CD4-positive, alpha-beta memory T cell (primary cell): ENCODE data around the gene PCDH15. TPM values are rescaled to one million over a fixed set of nuclear protein-coding genes. Genes with fewer than 3 reads are reported as not detected.

Experiments used
- CTCF ChIA-PET: fragments of 350-600 bp; sonication (Branson Sonifier 250); formaldehyde crosslinking; loops from one replicate; lab custom pipeline; 2021; ENCODE audit warnings: inconsistent platforms; ENCODE audit not compliant: partially characterized antibody; lab: Charles Lee
- POLR2A ChIA-PET: fragments of 350-600 bp; sonication (Branson Sonifier 250); formaldehyde crosslinking; loops from one replicate; lab custom pipeline; 2021; ENCODE audit not compliant: partially characterized antibody; lab: Charles Lee
- DNase-seq, 5 donors: peaks; one replicate each; pipeline versions ENCODE4 v3.0.0 to v3.0.0-alpha.2; 2020 to 2022; ENCODE audit warnings: mixed read lengths in 1 of 5
- H3K27ac ChIP-seq: one replicate; pipeline ENCODE4 v1.7.0; 2013; ENCODE audit warnings: low read depth, low read length
- H3K27me3 ChIP-seq: 2 replicates; pipeline ENCODE4 v1.7.0; 2013; ENCODE audit warnings: mild to moderate bottlenecking, low read length, moderate library complexity; ENCODE audit not compliant: insufficient read depth
- H3K36me3 ChIP-seq: 2 replicates; pipeline ENCODE4 v1.7.0; 2013; ENCODE audit warnings: mild to moderate bottlenecking, low read length, moderate library complexity; ENCODE audit not compliant: insufficient read depth
- H3K4me1 ChIP-seq: 2 replicates; pipeline ENCODE4 v1.7.0; 2013; ENCODE audit warnings: mild to moderate bottlenecking, low read length, moderate library complexity; ENCODE audit not compliant: insufficient read depth
- H3K4me3 ChIP-seq, 2 donors: one replicate each; pipeline ENCODE4 v1.7.0; 2013; ENCODE audit warnings: low read length in 2 of 2, mild to moderate bottlenecking in 1 of 2
- H3K9me3 ChIP-seq, 2 donors: one replicate each; pipeline ENCODE4 v1.7.0; 2013; ENCODE audit warnings: low read length in 2 of 2, control low read depth in 1 of 2; ENCODE audit not compliant: control insufficient read depth in 1 of 2
- H3K27ac Mint-ChIP-seq, 7 donors: one replicate each; pipeline ENCODE4 v1.8.0; 2020 to 2021; ENCODE audit warnings: mixed read lengths in 7 of 7, mild to moderate bottlenecking in 6 of 7, inconsistent platforms in 3 of 7, moderate library complexity in 3 of 7
- H3K27me3 Mint-ChIP-seq, 2 donors: one replicate each; pipeline ENCODE4 v1.8.0; 2020 to 2021; ENCODE audit warnings: mixed read lengths in 2 of 2
- H3K36me3 Mint-ChIP-seq, 2 donors: one replicate each; pipeline ENCODE4 v1.8.0; 2020 to 2021; ENCODE audit warnings: mixed read lengths in 2 of 2, inconsistent platforms in 1 of 2, mild to moderate bottlenecking in 1 of 2
- H3K4me1 Mint-ChIP-seq, 4 donors: one replicate each; pipeline ENCODE4 v1.8.0; 2020 to 2021; ENCODE audit warnings: mixed read lengths in 4 of 4, mild to moderate bottlenecking in 1 of 4
- H3K4me3 Mint-ChIP-seq, 8 donors: one replicate each; pipeline ENCODE4 v1.8.0; 2020 to 2021; ENCODE audit warnings: mixed read lengths in 8 of 8, mild to moderate bottlenecking in 7 of 8, moderate library complexity in 6 of 8, inconsistent platforms in 3 of 8
- H3K9me3 Mint-ChIP-seq, 8 donors: one replicate each; pipeline ENCODE4 v1.8.0; 2020 to 2021; ENCODE audit warnings: mixed read lengths in 8 of 8, mild to moderate bottlenecking in 5 of 8, inconsistent platforms in 3 of 8, moderate library complexity in 1 of 8
- intact Hi-C: fragments of 100-400 bp; cut with micrococcal nuclease; formaldehyde crosslinking; loops from one replicate; pipeline ENCODE4 v1.15.1; 2023
- microRNA-seq: library from miRNA; unstranded; fragments of <30 nt; microRNA quantifications from one replicate; pipeline ENCODE4 v1.2.0, GENCODE V29; 2021; ENCODE audit warnings: borderline replicate concordance, borderline number of aligned reads, borderline microRNAs expressed, mixed read lengths
- polyA plus RNA-seq, 2 donors: library from polyadenylated mRNA; unstranded; fragments of 300-500 nt; fragmentation: Illumina TruSeq; gene quantifications; one replicate each; pipeline ENCODE4 v1.2.3, GENCODE V29; 2021
- total RNA-seq, 2 experiments: library from RNA; stranded (reverse); gene quantifications; one replicate each; pipeline ENCODE4 v1.2.3, GENCODE V29; 2021

Gene PCDH15
- total and polyA plus RNA-seq, 4 experiments from 2014 or later = not detected

GRCh38 chr10:53786236-53786900 lies 1014.7 kb downstream of the PCDH15 start:
- ChIA-PET POLR2A (no interaction called here), CTCF (no interaction called here)
- no peak overlapping the region for H3K27ac Mint-ChIP-seq
- Histone ChIP-seq H3K9me3 (peaks cover 0 to 7% of the 10 kb centered on the region in 2 donors), H3K4me1 (no peaks in the 10 kb centered on the region), H3K4me3 (no peak overlapping the region), H3K36me3 (no peaks in the 10 kb centered on the region), H3K27me3 (no peaks in the 10 kb centered on the region), H3K27ac (no peak overlapping the region)
- no peak overlapping the region for H3K4me3 Mint-ChIP-seq
- no peaks in the 10 kb centered on the region for H3K36me3 Mint-ChIP-seq
- H3K4me1 Mint-ChIP-seq = no peaks in the 10 kb centered on the region
- intact Hi-C loops = no loop called here
- H3K9me3 Mint-ChIP-seq = peaks cover 2 to 29% (median 15%) of the 10 kb centered on the region in 8 donors
- DNase-seq = no peak
- H3K27me3 Mint-ChIP-seq = no peaks in the 10 kb centered on the region

DNA sequence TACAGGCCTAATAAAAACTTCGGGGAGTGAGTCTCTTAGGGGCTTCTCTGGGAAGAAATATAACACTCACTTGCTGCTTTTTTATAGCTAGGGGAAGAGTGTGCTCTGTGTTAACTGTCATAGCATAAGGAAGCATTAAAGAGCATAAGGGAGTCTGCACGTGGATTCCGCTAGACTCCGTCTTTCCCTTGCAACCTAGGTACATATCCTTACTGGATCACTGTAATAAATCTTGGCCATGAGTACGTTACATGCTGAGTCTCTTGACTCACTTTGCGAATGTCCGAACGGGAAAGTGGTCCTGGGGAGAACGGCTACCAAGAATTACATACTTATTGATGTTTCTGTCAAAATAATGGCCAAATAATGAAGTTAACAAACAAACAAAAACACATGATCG lies 1029.3 kb downstream of the PCDH15 start:
- no peaks in the 10 kb centered on the region for H3K27me3 Mint-ChIP-seq
- POLR2A ChIA-PET = no interaction called here
- H3K36me3 ChIP-seq = no peaks in the 10 kb centered on the region
- CTCF ChIA-PET = no interaction called here
- intact Hi-C loops = no loop called here
- no peaks in the 10 kb centered on the region for H3K4me1 Mint-ChIP-seq
- H3K36me3 Mint-ChIP-seq = no peaks in the 10 kb centered on the region
- no peak overlapping the region for H3K4me3 ChIP-seq
- no peaks in the 10 kb centered on the region for H3K4me1 ChIP-seq
- no peak overlapping the region for H3K4me3 Mint-ChIP-seq
- no peak overlapping the region for H3K27ac Mint-ChIP-seq
- no peaks in the 10 kb centered on the region for H3K27me3 ChIP-seq
- H3K27ac ChIP-seq = no peak overlapping the region
- H3K9me3 ChIP-seq = no peaks in the 10 kb centered on the region
- H3K9me3 Mint-ChIP-seq = peaks cover 0 to 18% (median 11%) of the 10 kb centered on the region in 8 donors
- no peak for DNase-seq

DNA sequence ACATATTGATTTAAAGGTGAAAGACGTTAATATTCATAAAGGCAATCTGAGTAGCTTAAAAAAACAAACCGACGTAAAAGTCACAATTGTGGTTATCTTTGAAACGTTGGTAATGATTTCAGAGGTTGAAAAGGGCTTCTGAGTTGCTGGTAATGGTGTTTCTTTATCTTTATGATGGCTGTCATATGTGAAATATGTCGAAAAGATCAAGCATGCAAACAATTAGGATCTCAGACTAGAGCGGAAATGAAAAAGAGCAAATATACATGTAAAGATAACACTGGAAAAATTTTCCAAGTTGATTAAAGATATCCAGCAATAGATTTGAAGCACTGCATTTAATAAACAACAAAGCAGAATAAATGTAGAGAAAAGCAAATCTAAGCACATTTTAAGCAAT lies 1030.1 kb downstream of the PCDH15 start:
- no peak overlapping the region for H3K27ac ChIP-seq
- intact Hi-C loops = no loop called here
- Mint-ChIP-seq H3K27ac (no peak overlapping the region), H3K4me1 (no peaks in the 10 kb centered on the region), H3K36me3 (no peaks in the 10 kb centered on the region), H3K9me3 (peaks cover 0 to 22% (median 12%) of the 10 kb centered on the region in 8 donors), H3K4me3 (no peak overlapping the region), H3K27me3 (no peaks in the 10 kb centered on the region)
- ChIA-PET POLR2A (no interaction called here), CTCF (no interaction called here)
- no peak overlapping the region for H3K4me3 ChIP-seq
- no peaks in the 10 kb centered on the region for H3K4me1 ChIP-seq
- H3K9me3 ChIP-seq = no peaks in the 10 kb centered on the region
- DNase-seq = no peak
- no peaks in the 10 kb centered on the region for H3K27me3 ChIP-seq
- H3K36me3 ChIP-seq = no peaks in the 10 kb centered on the region

DNA sequence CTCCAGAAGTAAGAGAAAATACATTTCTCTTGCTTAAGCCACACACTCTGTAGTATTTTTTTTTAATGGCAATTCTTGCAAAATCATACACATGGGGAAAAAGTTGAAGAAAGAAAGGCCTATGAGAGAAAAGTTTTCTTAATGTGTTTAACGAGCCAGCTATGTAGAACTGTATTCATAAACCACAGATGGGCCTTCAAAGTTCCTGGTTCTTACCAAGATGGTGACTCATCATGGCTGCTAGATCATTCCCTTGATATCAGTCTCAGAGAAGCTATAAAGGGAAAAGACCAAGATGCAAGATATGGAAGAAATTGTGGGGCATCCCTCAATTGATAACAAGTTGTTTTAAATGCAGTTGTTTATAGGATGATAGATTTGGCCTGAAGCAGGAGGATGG lies 1035.7 kb downstream of the PCDH15 start:
- Histone ChIP-seq H3K36me3 (no peaks in the 10 kb centered on the region), H3K27ac (no peak overlapping the region), H3K4me3 (no peak overlapping the region), H3K4me1 (no peaks in the 10 kb centered on the region), H3K27me3 (no peaks in the 10 kb centered on the region), H3K9me3 (peaks cover 0 to 4% of the 10 kb centered on the region in 2 donors)
- Mint-ChIP-seq H3K27me3 (no peaks in the 10 kb centered on the region), H3K27ac (no peak overlapping the region), H3K4me1 (no peaks in the 10 kb centered on the region), H3K36me3 (no peaks in the 10 kb centered on the region), H3K9me3 (peaks cover 0 to 20% (median 11%) of the 10 kb centered on the region in 8 donors), H3K4me3 (no peak overlapping the region)
- no peak for DNase-seq
- CTCF ChIA-PET = no interaction called here
- intact Hi-C loops = no loop called here
- POLR2A ChIA-PET = no interaction called here

DNA sequence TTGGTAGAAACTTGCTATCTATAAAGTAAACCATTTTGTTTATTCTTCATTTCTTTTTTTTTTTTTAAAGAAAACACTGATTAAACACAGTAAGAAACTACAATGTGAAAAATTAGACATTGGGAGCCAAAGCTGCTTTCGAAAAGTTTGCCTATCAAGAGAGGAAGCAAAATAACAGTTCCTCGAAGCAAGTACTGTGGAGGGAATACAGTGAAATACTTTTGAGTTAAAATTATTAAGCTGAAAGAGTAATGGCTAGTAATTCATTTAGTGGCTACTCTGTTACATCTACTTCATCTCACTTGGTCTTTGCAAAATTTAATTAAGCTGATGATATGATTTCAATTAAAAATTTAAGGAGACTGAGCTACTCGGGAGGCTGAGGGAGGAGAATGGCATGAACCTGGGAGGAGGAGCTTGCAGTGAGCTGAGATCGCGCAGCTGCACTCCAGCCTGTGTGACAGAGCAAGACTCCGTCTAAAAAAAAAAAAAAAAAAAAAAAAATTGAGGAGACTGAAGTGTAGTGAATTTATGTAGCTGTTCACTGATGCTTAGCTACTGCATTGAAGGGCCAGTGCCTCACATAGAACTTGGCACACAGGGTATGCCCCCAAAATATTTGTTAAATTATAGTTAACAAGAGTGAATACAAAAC lies 1046.3 kb downstream of the PCDH15 start:
- Histone ChIP-seq H3K4me3 (no peak overlapping the region), H3K27ac (no peak overlapping the region), H3K36me3 (no peaks in the 10 kb centered on the region), H3K9me3 (no peaks in the 10 kb centered on the region), H3K27me3 (no peaks in the 10 kb centered on the region), H3K4me1 (no peaks in the 10 kb centered on the region)
- CTCF ChIA-PET = interaction anchor here (0.7 kb wide), 1 partner anchor 18 kb away, joined by 3 read pairs; no protein-coding TSS in a partner anchor
- H3K9me3 Mint-ChIP-seq = peaks cover 0 to 15% (median 3%) of the 10 kb centered on the region in 8 donors
- DNase-seq = no peak
- H3K27me3 Mint-ChIP-seq = no peaks in the 10 kb centered on the region
- intact Hi-C loops = no loop called here
- POLR2A ChIA-PET = no interaction called here
- no peak overlapping the region for H3K27ac Mint-ChIP-seq
- no peaks in the 10 kb centered on the region for H3K4me1 Mint-ChIP-seq
- no peak overlapping the region for H3K4me3 Mint-ChIP-seq
- no peaks in the 10 kb centered on the region for H3K36me3 Mint-ChIP-seq

Small RNAs within 50 kb of the gene (microRNA-seq; reads per million reads assigned to microRNA genes)
- not detected for gene MIR548F1
